Mucosa of descending colon (tissue), 3 donors: ENCODE measurements around the gene ATAD5. TPM values are rescaled to one million over a fixed set of nuclear protein-coding genes. Genes with fewer than 3 reads are reported as not detected.
"Not testable (repeated sequence)": the region's sequence is repeated elsewhere in the genome, so short reads cannot be mapped to it uniquely, and the experiment has no call there.

Source experiments
- ATAC-seq: fragments of 200-7000 bp; cut with Tn5 transposase; one replicate; pipeline ENCODE4 v1.9.1; 2020; ENCODE audit warnings: mild to moderate bottlenecking, moderate library complexity
- DNase-seq, 3 donors: peaks; one replicate each; pipeline ENCODE4 v3.0.0-alpha.2; 2020
- H3K36me3 ChIP-seq: fragments of 200-600 bp; one replicate; pipeline ENCODE4 v1.8.0; 2021; ENCODE audit warnings: low read depth, mild to moderate bottlenecking
- H3K4me1 ChIP-seq: fragments of 200-600 bp; one replicate; pipeline ENCODE4 v1.8.0; 2021; ENCODE audit warnings: low read depth, mild to moderate bottlenecking
- H3K4me3 ChIP-seq: fragments of 200-600 bp; one replicate; pipeline ENCODE4 v1.8.0; 2021; ENCODE audit warnings: mild to moderate bottlenecking
- H3K9me3 ChIP-seq: fragments of 200-600 bp; one replicate; pipeline ENCODE4 v1.8.0; 2021; ENCODE audit warnings: mild to moderate bottlenecking
- intact Hi-C, 2 donors: fragments of 100-400 bp; cut with DNase I in 1 of 2; cut with micrococcal nuclease in 1 of 2; formaldehyde crosslinking; loops; one replicate each; pipeline versions ENCODE4 v1.11.0 to v1.11.1; 2022; cut with DNase I, micrococcal nuclease
- total RNA-seq, 3 donors: library from RNA; stranded (reverse); fragmentation: NEBNext Ultra II Directional in 2 of 3; extraction: Animal tissue kit (Norgen Biotek cat#: 25700) in 2 of 3; gene quantifications; one replicate each; pipeline versions ENCODE4 v1.2.1 to v1.2.4, GENCODE V29; 2021 to 2023
- TF ChIP-seq, protein P1 (sequence below): fragments of 200-600 bp; IDR thresholded peaks from one replicate; pipeline ENCODE4 v1.8.0; 2022; ENCODE audit warnings: antibody characterized with exemption, mild to moderate bottlenecking
- donor health status: DM: no; HTN: no; CAD: no; lungs with moderate emphysema.
- donor health status: DM: no; HTN: no; CAD: no.
- donor health status: DM: no; HTN: yes; CAD: no.

ATAD5 gene
- total RNA-seq, 3 donors from 2014 or later = 1.5 to 5.7 (median 2.4) TPM

DNA sequence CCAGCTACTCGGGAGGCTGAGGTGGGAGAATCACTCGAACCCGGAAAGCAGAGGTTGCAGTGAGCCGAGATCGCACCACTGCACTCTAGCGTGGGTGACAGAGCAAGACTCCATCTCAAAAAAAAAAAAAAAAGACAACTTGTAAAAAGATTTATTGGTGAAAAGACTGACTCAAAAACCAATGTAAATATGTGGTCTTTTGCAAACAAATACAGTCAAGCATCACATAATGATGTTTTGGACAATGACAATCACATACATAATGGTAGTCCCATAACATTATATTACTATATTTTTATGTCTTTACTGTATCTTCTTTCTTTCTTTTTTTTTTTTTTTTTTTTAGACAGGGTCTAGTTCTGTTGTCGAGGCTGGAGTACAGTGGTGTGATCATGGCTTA is 15.6 kb upstream of the ATAD5 start:
- intact Hi-C loops = no loop called here
- ATAC-seq = no peak
- H3K4me3 ChIP-seq = no peak overlapping the region
- DNase-seq = no peak
- H3K9me3 ChIP-seq = no peaks in the 10 kb centered on the region
- peaks cover 13% of the 10 kb centered on the region for H3K4me1 ChIP-seq
- no peaks in the 10 kb centered on the region for H3K36me3 ChIP-seq
- TF ChIP-seq, protein P1, sequence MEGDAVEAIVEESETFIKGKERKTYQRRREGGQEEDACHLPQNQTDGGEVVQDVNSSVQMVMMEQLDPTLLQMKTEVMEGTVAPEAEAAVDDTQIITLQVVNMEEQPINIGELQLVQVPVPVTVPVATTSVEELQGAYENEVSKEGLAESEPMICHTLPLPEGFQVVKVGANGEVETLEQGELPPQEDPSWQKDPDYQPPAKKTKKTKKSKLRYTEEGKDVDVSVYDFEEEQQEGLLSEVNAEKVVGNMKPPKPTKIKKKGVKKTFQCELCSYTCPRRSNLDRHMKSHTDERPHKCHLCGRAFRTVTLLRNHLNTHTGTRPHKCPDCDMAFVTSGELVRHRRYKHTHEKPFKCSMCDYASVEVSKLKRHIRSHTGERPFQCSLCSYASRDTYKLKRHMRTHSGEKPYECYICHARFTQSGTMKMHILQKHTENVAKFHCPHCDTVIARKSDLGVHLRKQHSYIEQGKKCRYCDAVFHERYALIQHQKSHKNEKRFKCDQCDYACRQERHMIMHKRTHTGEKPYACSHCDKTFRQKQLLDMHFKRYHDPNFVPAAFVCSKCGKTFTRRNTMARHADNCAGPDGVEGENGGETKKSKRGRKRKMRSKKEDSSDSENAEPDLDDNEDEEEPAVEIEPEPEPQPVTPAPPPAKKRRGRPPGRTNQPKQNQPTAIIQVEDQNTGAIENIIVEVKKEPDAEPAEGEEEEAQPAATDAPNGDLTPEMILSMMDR = no peak

DNA sequence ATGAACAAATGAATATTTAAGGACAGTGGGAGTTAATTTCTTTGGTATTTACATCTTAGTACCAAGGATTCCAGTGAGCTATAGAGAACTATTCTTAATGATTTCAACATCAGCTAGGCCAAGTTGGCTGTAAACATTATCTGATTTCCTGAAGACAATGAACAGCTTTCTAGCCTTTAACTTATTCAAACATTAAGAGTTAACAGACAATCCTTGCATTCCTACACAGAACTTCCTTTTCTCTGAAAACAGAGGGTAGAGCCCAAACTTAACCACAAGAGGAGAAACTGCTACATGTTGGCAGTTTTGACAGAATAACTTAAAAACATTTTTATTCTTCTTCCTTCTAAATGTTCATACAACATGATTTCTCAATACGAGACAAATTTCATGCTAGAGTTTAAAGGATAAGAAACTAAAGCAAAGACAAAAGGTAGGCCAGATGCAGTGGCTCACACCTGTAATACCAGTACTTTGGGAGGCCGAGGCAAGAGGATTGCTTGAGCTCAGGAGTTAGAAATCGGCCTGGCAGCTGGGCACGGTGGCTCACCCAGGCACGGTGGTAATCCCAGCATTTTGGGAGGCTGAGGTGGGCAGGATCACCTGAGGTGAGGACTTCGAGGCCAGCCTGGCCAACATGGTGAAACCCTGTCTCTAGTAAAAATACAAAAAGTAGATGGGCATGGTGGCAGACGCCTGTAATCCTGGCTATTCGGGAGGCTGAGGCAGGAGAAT is 11.6 kb upstream of the ATAD5 start:
- intact Hi-C loops = no loop called here
- ATAC-seq (no peak), DNase-seq (no peak)
- Histone ChIP-seq H3K4me1 (peaks cover 23% of the 10 kb centered on the region), H3K36me3 (peaks cover 4% of the 10 kb centered on the region), H3K4me3 (no peak overlapping the region), H3K9me3 (no peaks in the 10 kb centered on the region)
- TF ChIP-seq, protein P1 = no peak

DNA sequence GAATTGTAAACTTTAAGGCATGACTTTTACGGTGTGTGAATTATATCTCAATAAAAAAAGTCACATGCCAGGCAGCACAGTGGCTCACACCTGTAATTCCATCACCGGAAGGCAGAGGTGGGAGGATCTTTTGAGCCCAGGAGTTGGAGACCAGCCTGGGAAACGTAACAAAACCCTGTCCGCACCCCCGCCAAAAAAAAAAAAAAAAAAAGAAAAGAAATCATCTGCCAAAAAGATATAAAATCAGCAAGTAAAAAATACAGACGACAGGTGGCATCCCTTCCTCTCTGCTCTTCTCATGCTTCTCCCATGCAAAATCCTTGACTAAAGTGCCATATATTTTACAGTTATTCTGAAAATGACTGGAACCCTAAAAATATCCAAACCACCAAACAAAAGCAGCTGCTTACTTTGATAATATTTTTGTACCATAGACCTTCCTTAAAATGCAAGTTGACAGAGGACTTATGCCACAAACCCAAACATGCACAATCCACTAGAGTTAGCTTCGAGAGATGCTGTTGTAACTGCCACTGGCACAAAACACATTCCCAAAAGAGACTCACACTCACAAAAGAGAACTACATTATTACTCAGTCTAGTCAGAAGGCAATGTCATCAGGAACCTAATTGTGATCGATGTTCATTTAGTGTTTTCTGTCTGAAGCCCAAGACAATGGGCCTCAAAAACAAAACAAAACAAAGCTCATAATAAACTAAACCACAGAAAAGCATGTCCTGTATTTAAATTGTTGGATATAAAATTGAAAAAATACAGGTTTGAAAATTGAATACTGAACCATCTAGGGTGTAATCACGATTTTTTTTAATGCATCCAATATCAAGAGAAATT is 9.7 kb upstream of the ATAD5 start:
- Histone ChIP-seq H3K4me3 (no peak overlapping the region), H3K4me1 (peaks cover 38% of the 10 kb centered on the region), H3K36me3 (peaks cover 4% of the 10 kb centered on the region), H3K9me3 (no peaks in the 10 kb centered on the region)
- DNase-seq (peak in 1 of 3 donors; percentile 38), ATAC-seq (no peak)
- intact Hi-C loops = no loop called here
- TF ChIP-seq, protein P1 = peak; percentile 8

DNA sequence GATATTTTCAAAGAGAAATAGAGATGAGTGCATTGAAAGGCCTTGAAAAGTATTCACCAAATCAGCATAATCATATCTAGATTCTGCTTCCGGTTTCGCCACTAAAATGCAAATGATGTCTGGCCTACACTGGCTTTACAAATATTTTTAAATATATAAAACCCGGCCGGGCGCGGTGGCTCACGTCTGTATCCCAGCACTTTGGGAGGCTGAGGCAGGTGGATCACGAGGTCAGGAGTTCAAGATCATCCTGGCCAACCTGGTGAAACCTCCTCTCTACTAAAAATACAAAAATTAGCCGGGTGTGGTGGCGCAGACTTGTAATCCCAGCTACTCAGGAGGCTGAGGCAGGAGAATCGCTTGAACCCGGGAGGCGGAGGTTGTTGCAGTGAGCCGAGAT is 8.8 kb upstream of the ATAD5 start:
- ATAC-seq, H3K4me3 ChIP-seq: not testable (repeated sequence)

DNA sequence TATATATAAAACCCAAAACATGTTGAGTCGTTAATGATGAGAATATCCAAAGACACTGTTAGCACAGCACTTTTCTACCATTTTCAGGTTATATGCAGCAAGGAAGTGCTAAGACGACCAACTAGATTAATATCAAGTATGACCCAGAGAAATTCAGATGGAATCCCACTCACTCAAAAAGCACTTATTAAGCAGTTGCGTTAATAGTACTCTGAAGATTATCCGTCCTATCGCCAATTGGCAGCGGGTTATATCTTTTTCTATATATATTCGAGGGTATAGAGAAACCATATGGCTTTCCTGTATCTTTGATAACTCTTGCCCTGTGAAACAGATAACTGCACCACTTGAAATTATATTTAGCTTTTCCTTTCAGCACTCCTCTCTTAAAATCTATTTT is 8.3 kb upstream of the ATAD5 start:
- no peak for DNase-seq
- Histone ChIP-seq H3K4me1 (peaks cover 38% of the 10 kb centered on the region), H3K4me3 (no peak overlapping the region), H3K9me3 (no peaks in the 10 kb centered on the region), H3K36me3 (peaks cover 4% of the 10 kb centered on the region)
- TF ChIP-seq, protein P1 = no peak
- intact Hi-C loops = no loop called here
- ATAC-seq = no peak

More for the DNA sequence above, 8.8 kb upstream of the ATAD5 start:
- intact Hi-C loops, H3K36me3 ChIP-seq, H3K9me3 ChIP-seq: not testable (repeated sequence)
- peak in 1 of 3 donors; percentile 47 for DNase-seq
- H3K4me1 ChIP-seq = peaks cover 38% of the 10 kb centered on the region

DNA sequence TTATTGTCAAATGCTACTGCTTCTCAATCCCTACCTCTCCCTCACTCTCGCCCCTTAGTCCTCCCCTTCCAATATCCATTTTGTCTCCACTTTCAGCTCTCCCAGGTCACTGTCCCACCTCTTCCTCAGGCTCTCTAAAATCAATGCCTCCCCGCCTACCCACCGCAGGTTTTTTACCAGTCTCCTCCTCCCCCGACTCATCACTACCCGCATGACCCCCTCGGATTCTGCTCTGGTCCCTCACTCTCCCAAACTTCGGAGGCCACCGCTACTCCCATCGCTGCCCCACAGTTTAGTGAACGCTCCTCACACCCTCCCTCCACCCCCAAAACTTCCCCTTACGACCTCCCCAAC is 7.8 kb upstream of the ATAD5 start:
- no peaks in the 10 kb centered on the region for H3K9me3 ChIP-seq
- ATAC-seq = peak; percentile 2
- H3K36me3 ChIP-seq = peaks cover 4% of the 10 kb centered on the region
- H3K4me3 ChIP-seq = peak overlapping the region; percentile 75
- TF ChIP-seq, protein P1 = no peak
- intact Hi-C loops = no loop called here
- H3K4me1 ChIP-seq = peaks cover 36% of the 10 kb centered on the region
- peak in 1 of 3 donors; percentile 35 for DNase-seq
